IMR-90 (cell line): ENCODE data around the gene STARD4. TPM values are rescaled to one million over a fixed set of nuclear protein-coding genes. Genes with fewer than 3 reads are reported as not detected.

ENCODE experiments used
- ATAC-seq: fragments of 200-7000 bp; cut with Tn5 transposase; 2 replicates; pipeline ENCODE4 v1.9.1; 2020; ENCODE audit warnings: low read depth, mild to moderate bottlenecking, moderate library complexity
- BruUV-seq: library from RNA; stranded (reverse); fragments of 400-500 nt; replicated peaks from 2 replicates; lab custom pipeline; 2021; lab: Mats Ljungman, UMichigan
- CTCF ChIA-PET: fragments of 300-600 bp; formaldehyde crosslinking; extraction: SDS; loops from one replicate; lab custom pipeline; 2021; ENCODE audit warnings: antibody characterized with exemption; lab: Yijun Ruan, JAX
- POLR2A ChIA-PET: fragments of 300-600 bp; sonication (Branson Sonifier 250); formaldehyde crosslinking; loops from one replicate; lab custom pipeline; 2022; ENCODE audit warnings: antibody characterized with exemption; ENCODE audit not compliant: unreplicated experiment; lab: Charles Lee
- DNase-seq: peaks from one replicate; pipeline ENCODE4 v3.0.0; 2013
- H2AFZ ChIP-seq: replicated peaks from 2 replicates; pipeline ENCODE3; 2013; ENCODE audit warnings: low read length, mild to moderate bottlenecking; ENCODE audit not compliant: poor library complexity
- H2AK5ac ChIP-seq: 2 replicates; pipeline ENCODE4 v1.6.1; 2013; ENCODE audit warnings: low read depth, low read length, inconsistent platforms
- H2AK9ac ChIP-seq: replicated peaks from 2 replicates; pipeline ENCODE3; 2013; ENCODE audit warnings: mild to moderate bottlenecking, low read depth, low read length, moderate library complexity; ENCODE audit not compliant: poor library complexity
- H2BK120ac ChIP-seq: 2 replicates; pipeline ENCODE4 v1.6.1; 2013; ENCODE audit warnings: low read depth, low read length, inconsistent platforms
- H2BK15ac ChIP-seq: 3 replicates; pipeline ENCODE4 v1.6.1; 2013; ENCODE audit warnings: low read depth, low read length, inconsistent platforms
- H2BK20ac ChIP-seq: 2 replicates; pipeline ENCODE4 v1.6.1; 2013; ENCODE audit warnings: low read depth, mild to moderate bottlenecking, inconsistent platforms, low read length, moderate library complexity
- H2BK5ac ChIP-seq: 2 replicates; pipeline ENCODE4 v1.6.1; 2013; ENCODE audit warnings: mild to moderate bottlenecking, low read depth, low read length, inconsistent platforms; ENCODE audit not compliant: poor library complexity, severe bottlenecking
- H3K14ac ChIP-seq: replicated peaks from 2 replicates; pipeline ENCODE4 v1.6.1; 2013; ENCODE audit warnings: low read depth, low read length, inconsistent platforms
- H3K18ac ChIP-seq: 2 replicates; pipeline ENCODE4 v1.6.1; 2013; ENCODE audit warnings: low read depth, low read length, control low read depth
- H3K23ac ChIP-seq: 2 replicates; pipeline ENCODE4 v1.6.1; 2013; ENCODE audit warnings: low read depth, low read length, inconsistent platforms
- H3K27ac ChIP-seq: 2 replicates; pipeline ENCODE4 v1.5.1; 2013; ENCODE audit warnings: mild to moderate bottlenecking, control low read depth, low read length; ENCODE audit not compliant: insufficient read depth
- H3K27me3 ChIP-seq: 2 replicates; pipeline ENCODE4 v1.6.1; 2013; ENCODE audit warnings: low read length; ENCODE audit not compliant: control insufficient read depth, insufficient read depth
- H3K36me3 ChIP-seq: 2 replicates; pipeline ENCODE4 v1.6.1; 2013; ENCODE audit warnings: low read length, mixed read lengths; ENCODE audit not compliant: control insufficient read depth, insufficient read depth
- H3K4ac ChIP-seq: 2 replicates; pipeline ENCODE4 v1.6.1; 2013; ENCODE audit warnings: low read depth, low read length, inconsistent platforms
- H3K4me1 ChIP-seq: 2 replicates; pipeline ENCODE4 v1.6.1; 2013; ENCODE audit warnings: low read length, mixed read lengths; ENCODE audit not compliant: control insufficient read depth, insufficient read depth
- H3K4me2 ChIP-seq: 2 replicates; pipeline ENCODE4 v1.6.1; 2013; ENCODE audit warnings: low read depth, mild to moderate bottlenecking, control low read depth, low read length, moderate library complexity
- H3K4me3 ChIP-seq: 2 replicates; pipeline ENCODE4 v1.5.1; 2013; ENCODE audit warnings: low read depth, mild to moderate bottlenecking, control low read depth, low read length, moderate library complexity; ENCODE audit not compliant: insufficient read depth
- H3K56ac ChIP-seq: 2 replicates; pipeline ENCODE4 v1.6.1; 2013; ENCODE audit warnings: low read length, inconsistent platforms; ENCODE audit not compliant: insufficient read depth; ENCODE audit errors: extremely low read depth
- H3K79me1 ChIP-seq, 2 experiments: 2 replicates each; pipeline ENCODE4 v1.6.1; 2013; ENCODE audit warnings: low read length in 2 of 2, inconsistent platforms in 1 of 2, low read depth in 1 of 2
- H3K9ac ChIP-seq: 2 replicates; pipeline ENCODE4 v1.6.1; 2013; ENCODE audit warnings: low read depth, low read length, control low read depth
- H3K9me1 ChIP-seq: 2 replicates; pipeline ENCODE4 v1.6.1; 2013; ENCODE audit warnings: low read length, inconsistent platforms; ENCODE audit not compliant: insufficient read depth
- H3K9me3 ChIP-seq: 2 replicates; pipeline ENCODE4 v1.6.1; 2013; ENCODE audit warnings: low read length; ENCODE audit not compliant: control insufficient read depth, insufficient read depth
- H4K20me1 ChIP-seq: 2 replicates; pipeline ENCODE4 v1.6.1; 2013; ENCODE audit warnings: low read length, inconsistent platforms; ENCODE audit not compliant: insufficient read depth
- H4K5ac ChIP-seq: 2 replicates; pipeline ENCODE4 v1.6.1; 2013; ENCODE audit warnings: mild to moderate bottlenecking, low read depth, low read length, control low read depth
- H4K8ac ChIP-seq, 2 experiments: 2 replicates each; pipeline ENCODE4 v1.6.1; 2013; ENCODE audit warnings: low read depth in 2 of 2, low read length in 2 of 2, control low read depth in 1 of 2, inconsistent platforms in 1 of 2
- H4K91ac ChIP-seq: 2 replicates; pipeline ENCODE4 v1.6.1; 2013; ENCODE audit warnings: low read depth, low read length, inconsistent platforms; ENCODE audit not compliant: insufficient read depth
- CHD1 ChIP-seq: IDR thresholded peaks from 2 replicates; pipeline ENCODE4 v1.6.1; 2012; ENCODE audit warnings: low read depth, low read length, improper control_type of control experiment
- RAD21 ChIP-seq: IDR thresholded peaks from 2 replicates; pipeline ENCODE4 v1.6.1; 2012; ENCODE audit warnings: low read length, improper control_type of control experiment
- WGBS, 2 experiments: methylation state at CpG; one replicate each; pipeline versions ENCODE4 v1.1.5 to v1.1.7; 2013; ENCODE audit warnings: missing lambda C conversion rate in 2 of 2; ENCODE audit not compliant: insufficient read length in 1 of 2; ENCODE audit errors: extremely low coverage in 2 of 2; 5-methylcytosine and 5-hydroxymethylcytosine counted together
- dilution Hi-C: fragments of 300-500 bp; cut with HindIII; formaldehyde crosslinking; loops from one replicate; pipeline ENCODE4 v1.14.3; 2018; ENCODE audit warnings: low sequenced_read_pairs; ENCODE audit not compliant: unreplicated experiment
- in situ Hi-C: fragments of 300-500 bp; cut with MboI; formaldehyde crosslinking; loops from 3 replicates; pipeline ENCODE4 v1.14.3; 2019; ENCODE audit warnings: low sequenced_read_pairs, inconsistent platforms, mixed read lengths
- intact Hi-C: fragments of 100-400 bp; cut with micrococcal nuclease; formaldehyde crosslinking; loops from 2 replicates; pipeline ENCODE4 v1.10.0; 2022
- polyA plus RNA-seq, 3 experiments: library from polyadenylated mRNA; depleted of rRNA; stranded (reverse); fragments of >200 nt; gene quantifications; 2 replicates each; pipeline ENCODE4 v1.2.3, GENCODE V29; 2012; ENCODE audit warnings: low replicate concordance in 1 of 3
- total RNA-seq: library from RNA; depleted of rRNA; stranded (reverse); fragments of >200 nt; gene quantifications from 2 replicates; pipeline ENCODE4 v1.2.3, GENCODE V29; 2012
- TF ChIP-seq, protein P1 (sequence below): fragments of 150-350 bp; IDR thresholded peaks from 2 replicates; pipeline ENCODE4 v1.6.1; 2016; ENCODE audit warnings: low read depth, mild to moderate bottlenecking, low read length, moderate library complexity, borderline replicate concordance

The STARD4 gene
- total and polyA plus RNA-seq, 2 of the 4 experiments (the other 2 are of a cell fraction) = 21.5 to 30.3 TPM

DNA sequence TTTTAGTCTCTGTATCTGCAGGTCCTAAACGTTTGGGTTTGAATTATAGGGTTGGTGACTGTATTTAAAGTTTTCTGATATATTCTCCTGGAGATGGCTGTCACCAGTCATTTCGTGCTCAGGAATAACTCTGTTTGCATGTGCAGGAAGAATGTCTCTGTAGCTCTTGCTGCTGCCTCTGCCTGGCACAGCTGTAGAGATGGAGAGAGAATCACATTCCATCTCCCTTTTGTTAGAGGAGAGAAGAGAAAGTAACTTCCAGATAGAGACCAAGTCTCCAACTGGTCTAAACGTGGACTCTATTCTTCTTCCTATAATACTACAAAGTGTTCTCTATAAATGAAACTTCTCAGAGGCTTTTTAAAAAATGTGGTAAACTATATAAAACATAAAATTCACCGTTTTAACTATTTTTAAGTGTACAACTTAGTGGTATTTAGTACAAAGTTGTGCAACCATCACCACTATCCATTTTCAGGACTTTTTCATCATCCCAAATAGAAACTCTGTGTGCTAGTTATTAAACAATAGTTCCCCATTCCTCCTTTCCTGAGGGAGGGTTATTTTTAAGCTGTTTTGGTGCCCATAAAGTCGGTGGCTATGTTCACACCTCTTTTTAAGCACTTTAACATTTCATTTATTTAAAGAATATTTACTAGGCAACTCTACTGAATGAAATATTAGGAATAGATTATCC is 20.7 kb upstream of the STARD4 start:
- WGBS, 2 experiments = no CpG with 5 or more reads among the region's 5 CpGs
- dilution Hi-C loops = no loop called here
- CTCF ChIA-PET = interaction anchor here (0.5 to 0.8 kb wide), 2 partner anchors 28 to 613 kb away, joined by 3 to 4 read pairs; no protein-coding TSS in a partner anchor

More for the DNA sequence above, 20.7 kb upstream of the STARD4 start:
- H2BK5ac ChIP-seq = no peak overlapping the region
- intact Hi-C loops (loop anchor here (5.0 kb wide), 1 partner anchor 614 kb away; no protein-coding TSS in a partner anchor), in situ Hi-C loops (no loop called here)
- no peaks in the 10 kb centered on the region for H4K20me1 ChIP-seq
- DNase-seq = no peak
- TF ChIP-seq, protein P1, sequence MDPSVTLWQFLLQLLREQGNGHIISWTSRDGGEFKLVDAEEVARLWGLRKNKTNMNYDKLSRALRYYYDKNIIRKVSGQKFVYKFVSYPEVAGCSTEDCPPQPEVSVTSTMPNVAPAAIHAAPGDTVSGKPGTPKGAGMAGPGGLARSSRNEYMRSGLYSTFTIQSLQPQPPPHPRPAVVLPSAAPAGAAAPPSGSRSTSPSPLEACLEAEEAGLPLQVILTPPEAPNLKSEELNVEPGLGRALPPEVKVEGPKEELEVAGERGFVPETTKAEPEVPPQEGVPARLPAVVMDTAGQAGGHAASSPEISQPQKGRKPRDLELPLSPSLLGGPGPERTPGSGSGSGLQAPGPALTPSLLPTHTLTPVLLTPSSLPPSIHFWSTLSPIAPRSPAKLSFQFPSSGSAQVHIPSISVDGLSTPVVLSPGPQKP = no peak
- TF ChIP-seq CHD1 (no peak), RAD21 (no peak)
- no peaks in the 10 kb centered on the region for H3K9me3 ChIP-seq
- no peak overlapping the region for H2AFZ ChIP-seq
- H3K27ac ChIP-seq = no peak overlapping the region
- no peak overlapping the region for H3K23ac ChIP-seq
- no peak overlapping the region for H4K5ac ChIP-seq
- H3K36me3 ChIP-seq = no peaks in the 10 kb centered on the region
- H3K4me3 ChIP-seq = no peak overlapping the region
- H2BK15ac ChIP-seq = no peak overlapping the region
- no peaks in the 10 kb centered on the region for H3K79me1 ChIP-seq
- H3K9me1 ChIP-seq = peaks cover 3% of the 10 kb centered on the region; the same call in 1 of the 2 replicates
- peaks cover 3% of the 10 kb centered on the region; the same call in 1 of the 2 replicates for H3K4me1 ChIP-seq
- H4K8ac ChIP-seq = no peak overlapping the region
- no peak overlapping the region for H3K18ac ChIP-seq
- H2BK120ac ChIP-seq = no peak overlapping the region
- POLR2A ChIA-PET = no interaction called here
- no peak overlapping the region for H3K14ac ChIP-seq
- no peaks in the 10 kb centered on the region for H3K27me3 ChIP-seq
- no peak overlapping the region for H3K9ac ChIP-seq
- H4K91ac ChIP-seq = no peak overlapping the region
- 0 out of 2 replicates have a peak overlapping the region, but pooled peaks have one; percentile 0 for H3K4me2 ChIP-seq
- no TSS peak for BruUV-seq
- no peak overlapping the region for H2AK9ac ChIP-seq
- no peak overlapping the region for H2AK5ac ChIP-seq
- ATAC-seq = peak; percentile 46; the same call in 1 of the 2 replicates
- no peak overlapping the region for H3K56ac ChIP-seq
- H3K4ac ChIP-seq = no peak overlapping the region
- H2BK20ac ChIP-seq = no peak overlapping the region
